HepG2 (cell line): ENCODE results near the gene AGXT. TPM values are rescaled to one million over a fixed set of nuclear protein-coding genes. Genes with fewer than 3 reads are reported as not detected.

Experiments used
- ATAC-seq: fragments of 200-7000 bp; cut with Tn5 transposase; 3 replicates; pipeline ENCODE4 v1.9.1; 2020; ENCODE audit warnings: mild to moderate bottlenecking, moderate library complexity
- BruUV-seq: library from RNA; stranded (reverse); fragments of 400-500 nt; replicated peaks from 2 replicates; lab custom pipeline; 2021; lab: Mats Ljungman, UMichigan
- CTCF ChIA-PET: fragments of 300-600 bp; formaldehyde crosslinking; extraction: SDS; loops from one replicate; lab custom pipeline; 2021; ENCODE audit warnings: low total read pairs, inconsistent platforms, low intra/inter-chr PET ratio; lab: Yijun Ruan, JAX
- POLR2A ChIA-PET: fragments of 350-600 bp; sonication (Branson Sonifier 250); formaldehyde crosslinking; loops from one replicate; lab custom pipeline; 2020; ENCODE audit warnings: antibody characterized with exemption, inconsistent platforms; lab: Yijun Ruan, JAX
- DNase-seq: peaks from one replicate; pipeline ENCODE4 v3.0.0-alpha.2; 2015; ENCODE audit warnings: low spot score
- FAIRE-seq: peaks from 3 replicates; lab custom pipeline; 2011; peaks lifted over from hg19 to GRCh38; lab: Jason Lieb, UNC
- H2AFZ ChIP-seq: one replicate; pipeline ENCODE4 v1.6.1; 2011; ENCODE audit warnings: low read length, inconsistent platforms
- H3K27ac ChIP-seq: fragments of 300-600 bp; 3 replicates; pipeline ENCODE4 v1.8.0; 2011; ENCODE audit warnings: mixed run types, mild to moderate bottlenecking, mixed read lengths, low read length, inconsistent platforms; ENCODE audit not compliant: insufficient read depth; ENCODE audit errors: extremely low read length
- H3K27me3 ChIP-seq, 2 experiments: fragments of 200-600 bp in 1 of 2; 2 replicates in 1 of 2; 3 replicates in 1 of 2; pipeline versions ENCODE4 v1.6.0 to v1.8.0; 2011; ENCODE audit warnings: low read length in 2 of 2, mild to moderate bottlenecking in 2 of 2, moderate library complexity in 2 of 2, inconsistent platforms in 1 of 2; ENCODE audit not compliant: insufficient read depth in 2 of 2, control insufficient read depth in 1 of 2
- H3K36me3 ChIP-seq, 2 experiments: fragments of 200-600 bp in 1 of 2; replicated peaks in 1 of 2; 2 replicates in 1 of 2; 3 replicates in 1 of 2; pipeline versions ENCODE4 v1.5.1 to v1.8.0; 2011; ENCODE audit warnings: low read length in 2 of 2, inconsistent platforms in 1 of 2; ENCODE audit not compliant: insufficient read depth in 2 of 2, control insufficient read depth in 1 of 2
- H3K4me1 ChIP-seq: 2 replicates; pipeline ENCODE4 v1.5.1; 2012; ENCODE audit warnings: low read length, inconsistent platforms; ENCODE audit not compliant: insufficient read depth
- H3K4me2 ChIP-seq: 2 replicates; pipeline ENCODE4 v1.6.0; 2011; ENCODE audit warnings: low read depth, low read length, inconsistent platforms
- H3K4me3 ChIP-seq, 3 experiments: fragments of 200-600 bp in 1 of 3; sonication (generic), shearing (Covaris generic) in 1 of 3; replicated peaks in 1 of 3; 2 replicates each; pipeline ENCODE4 v1.5.1; 2011 to 2016; ENCODE audit warnings: low read length in 3 of 3, inconsistent platforms in 2 of 3, low read depth in 2 of 3, mild to moderate bottlenecking in 2 of 3, control low read depth in 1 of 3, mixed read lengths in 1 of 3; ENCODE audit not compliant: insufficient read depth in 1 of 3
- H3K79me2 ChIP-seq: one replicate; pipeline ENCODE4 v1.6.1; 2011; ENCODE audit warnings: low read length, inconsistent platforms; ENCODE audit not compliant: insufficient read depth
- H3K9ac ChIP-seq: 2 replicates; pipeline ENCODE4 v1.6.0; 2011; ENCODE audit warnings: mild to moderate bottlenecking, low read depth, low read length, inconsistent platforms; ENCODE audit not compliant: insufficient read depth
- H3K9me3 ChIP-seq: 2 replicates; pipeline ENCODE4 v1.5.1; 2012; ENCODE audit warnings: mild to moderate bottlenecking, low read length
- H4K20me1 ChIP-seq: 2 replicates; pipeline ENCODE4 v1.6.0; 2011; ENCODE audit warnings: inconsistent platforms, mild to moderate bottlenecking, low read length, moderate library complexity; ENCODE audit not compliant: insufficient read depth
- ADNP ChIP-seq: sonication (generic); formaldehyde crosslinking; IDR thresholded peaks from 2 replicates; pipeline ENCODE4 v1.4.0; 2020; ENCODE audit warnings: missing genetic modification reagents
- BORCS8-MEF2B ChIP-seq: sonication (generic); formaldehyde crosslinking; IDR thresholded peaks from 2 replicates; pipeline ENCODE4 v1.8.0; 2022; ENCODE audit warnings: mild to moderate bottlenecking, missing genetic modification reagents
- CREB1 ChIP-seq, 2 experiments: fragments of 450-650 bp in 1 of 2; IDR thresholded peaks; 2 replicates each; pipeline ENCODE4 v1.6.1; 2016 to 2017; ENCODE audit warnings: control low read depth in 1 of 2, mild to moderate bottlenecking in 1 of 2, missing compliant biosample characterization in 1 of 2, missing genetic modification characterization in 1 of 2
- ONECUT2 ChIP-seq: sonication (generic); formaldehyde crosslinking; IDR thresholded peaks from 2 replicates; pipeline ENCODE4 v1.4.0; 2020; ENCODE audit warnings: missing genetic modification reagents
- SSRP1 ChIP-seq: IDR thresholded peaks from 2 replicates; pipeline ENCODE4 v1.6.1; 2016; ENCODE audit warnings: control low read depth
- TOE1 ChIP-seq: sonication (generic); formaldehyde crosslinking; IDR thresholded peaks from 2 replicates; pipeline ENCODE4 v1.4.0; 2020; ENCODE audit warnings: mild to moderate bottlenecking, missing genetic modification reagents
- ZFX ChIP-seq: sonication (generic); formaldehyde crosslinking; IDR thresholded peaks from 2 replicates; pipeline ENCODE4 v1.4.0; 2020; ENCODE audit warnings: mild to moderate bottlenecking, low read depth, missing genetic modification reagents, moderate library complexity
- ZNF446 ChIP-seq: sonication (generic); formaldehyde crosslinking; IDR thresholded peaks from 2 replicates; pipeline ENCODE4 v1.5.0; 2020; ENCODE audit warnings: mild to moderate bottlenecking, missing genetic modification reagents
- ZNF549 ChIP-seq: sonication (generic); formaldehyde crosslinking; IDR thresholded peaks from 2 replicates; pipeline ENCODE4 v1.5.0; 2020; ENCODE audit warnings: missing genetic modification reagents
- ZNF605 ChIP-seq: sonication (generic); formaldehyde crosslinking; IDR thresholded peaks from 2 replicates; pipeline ENCODE4 v1.8.0; 2022; ENCODE audit warnings: mild to moderate bottlenecking, missing genetic modification reagents
- WGBS: methylation state at CpG from one replicate; pipeline ENCODE4 v1.1.6; 2017; ENCODE audit warnings: low lambda C conversion rate; 5-methylcytosine and 5-hydroxymethylcytosine counted together
- in situ Hi-C: cut with HindIII; loops from 2 replicates; pipeline ENCODE4 v1.10.0; 2017; ENCODE audit warnings: low pct_unique_long_range_greater_than_20kb; ENCODE audit not compliant: extremely low pct_ligation_motif_present
- intact Hi-C: fragments of 100-400 bp; cut with micrococcal nuclease; formaldehyde crosslinking; loops from one replicate; pipeline ENCODE4 v1.10.0; 2022; ENCODE audit not compliant: unreplicated experiment
- polyA plus RNA-seq, 8 experiments: library from polyadenylated mRNA; depleted of rRNA in 3 of 8; stranded (reverse) in 7 of 8; unstranded in 1 of 8; fragments of >200 nt; fragmentation: Illumina TruSeq in 4 of 8; extraction: Trizol in 4 of 8; gene quantifications; 2 replicates each; pipeline versions ENCODE4 v1.2.1 to v1.2.3, GENCODE V29; 2011 to 2016; ENCODE audit warnings: low read depth in 4 of 8, missing spikeins in 1 of 8, mixed read lengths in 1 of 8; ENCODE audit not compliant: insufficient read depth in 1 of 8
- total RNA-seq, 5 experiments: library from RNA; depleted of rRNA; stranded (reverse); fragments of >200 nt; fragmentation: Illumina TruSeq; extraction: Trizol; gene quantifications; 2 replicates each; pipeline ENCODE4 v1.2.3, GENCODE V29; 2016; ENCODE audit warnings: low read depth in 1 of 5

AGXT gene
- total and polyA plus RNA-seq, 2 of the 13 experiments (the other 11 are each of a cell fraction or from before 2014, with no cell fraction given): 41.9 to 96.1 TPM

DNA sequence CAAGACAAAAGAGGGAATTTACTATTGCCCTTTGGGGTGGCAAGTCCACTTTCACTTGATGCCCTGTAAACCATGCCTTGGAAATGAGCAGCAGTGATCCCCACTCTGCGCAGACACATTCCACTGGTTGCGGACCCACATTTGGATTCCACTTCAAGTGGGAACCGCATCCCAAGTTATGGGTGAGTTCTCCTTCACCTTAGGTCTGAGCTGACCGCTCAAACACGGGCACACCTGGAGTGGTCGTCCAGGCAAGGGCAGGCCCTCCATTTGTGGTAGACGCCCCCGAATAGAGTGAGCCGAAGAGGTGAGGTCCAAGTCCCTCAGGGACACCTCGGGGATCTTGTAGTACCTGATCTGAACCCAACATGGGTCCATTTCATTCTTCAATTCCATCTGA is 9.8 kb upstream of the AGXT start:
- no peak overlapping the region for H3K9ac ChIP-seq
- H3K9me3 ChIP-seq: no peaks in the 10 kb centered on the region
- BruUV-seq: no TSS peak
- H3K4me1 ChIP-seq: peaks cover 64% of the 10 kb centered on the region
- no peaks in the 10 kb centered on the region for H4K20me1 ChIP-seq
- no peak overlapping the region for H3K4me3 ChIP-seq
- POLR2A ChIA-PET: interaction anchor here (1.6 to 3.0 kb wide), 4 partner anchors 10 to 39 kb away, joined by 10 to 83 read pairs (median 43); partner anchors contain the start of genes AGXT and MAB21L4
- ATAC-seq (no peak), FAIRE-seq (no peak), DNase-seq (no peak)
- CTCF ChIA-PET: no interaction called here
- peaks cover 2 to 9% of the 10 kb centered on the region in 2 experiments; a peak in 1 of 5 replicates for H3K27me3 ChIP-seq
- no peaks in the 10 kb centered on the region for H3K79me2 ChIP-seq
- no peak overlapping the region for H3K4me2 ChIP-seq
- H2AFZ ChIP-seq: no peak overlapping the region
- in situ Hi-C loops (loop anchor here (5.0 to 25.0 kb wide), 2 partner anchors 43 to 778 kb away; partner anchors contain the start of genes ATG4B and THAP4), intact Hi-C loops (loop anchor here (10.0 kb wide), 1 partner anchor 366 kb away; no protein-coding TSS in a partner anchor)
- no peak for TF ChIP-seq SSRP1
- no peak for TF ChIP-seq ONECUT2 (CRISPR knock-in tag)
- no peak for TF ChIP-seq ZNF446 (CRISPR knock-in tag)
- TF ChIP-seq ZNF549 (CRISPR knock-in tag): no peak
- TF ChIP-seq BORCS8-MEF2B (CRISPR knock-in tag): 0 out of 2 replicates have a peak, but pooled peaks have one; percentile 40
- no peak for TF ChIP-seq TOE1 (CRISPR knock-in tag)
- TF ChIP-seq ZNF605: peak; percentile 26; the same call in 1 of the 2 replicates
- 100% methylated on average over 8 of the region's 10 CpGs for WGBS
- H3K27ac ChIP-seq: no peak overlapping the region
- H3K36me3 ChIP-seq: no peaks in the 10 kb centered on the region

DNA sequence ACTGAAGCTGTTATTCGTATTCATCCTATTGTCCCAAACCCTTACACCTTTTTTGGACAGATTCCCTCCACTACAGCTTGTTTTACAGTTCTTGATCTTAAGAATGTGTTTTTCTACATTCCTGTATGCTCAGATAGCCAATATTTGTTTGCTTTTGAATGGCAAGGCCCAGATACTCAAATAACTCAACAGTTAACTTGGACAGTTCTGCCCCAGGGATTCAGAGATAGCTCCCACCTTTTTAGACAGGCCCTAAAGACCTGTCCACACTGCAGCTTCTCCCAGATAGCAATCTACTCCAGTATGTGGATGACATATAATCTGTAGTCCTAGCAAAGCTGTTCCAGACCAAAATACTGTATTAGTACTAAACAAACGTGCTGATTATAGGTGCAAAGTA is 7.1 kb upstream of the AGXT start:
- no peaks in the 10 kb centered on the region for H3K36me3 ChIP-seq
- peaks cover 80% of the 10 kb centered on the region for H3K4me1 ChIP-seq
- no peaks in the 10 kb centered on the region for H3K9me3 ChIP-seq
- in situ Hi-C loops (loop anchor here (25.0 kb wide), 1 partner anchor 776 kb away; the partner anchor contains the start of genes ATG4B and THAP4), intact Hi-C loops (no loop called here)
- WGBS: 70% methylated on average over 2 of the region's 2 CpGs
- no peaks in the 10 kb centered on the region for H3K79me2 ChIP-seq
- ATAC-seq (no peak), DNase-seq (no peak), FAIRE-seq (no peak)
- TF ChIP-seq CREB1 (IDR thresholded peaks at IDR 0.05) (no peak), CREB1 (CRISPR knock-in tag; IDR thresholded peaks at IDR 0.05) (peak; percentile 22; the same call in 1 of the 2 replicates), ZFX (CRISPR knock-in tag) (0 out of 2 replicates have a peak, but pooled peaks have one; percentile 33), ADNP (no peak)
- no peak overlapping the region for H3K4me3 ChIP-seq
- H3K27me3 ChIP-seq: peaks cover 0 to 2% of the 10 kb centered on the region in 2 experiments; a peak in 1 of 5 replicates
- no peak overlapping the region for H2AFZ ChIP-seq
- ChIA-PET CTCF (no interaction called here), POLR2A (interaction anchor here (0.6 to 1.5 kb wide), 4 partner anchors 13 to 36 kb away, joined by 3 to 10 read pairs (median 6); no protein-coding TSS in a partner anchor)
- H3K4me2 ChIP-seq: no peak overlapping the region
- no peak overlapping the region for H3K9ac ChIP-seq
- BruUV-seq: no TSS peak
- no peak overlapping the region for H3K27ac ChIP-seq
- H4K20me1 ChIP-seq: no peaks in the 10 kb centered on the region
